SJCRH30 (cell line): ENCODE results near the gene SLC9C1. TPM values are rescaled to one million over a fixed set of nuclear protein-coding genes. Genes with fewer than 3 reads are reported as not detected.

Source experiments
- DNase-seq, 2 experiments: peaks; one replicate each; pipeline ENCODE4 v3.0.0-alpha.2; 2015 to 2020
- H3K27ac ChIP-seq: fragments of 250-450 bp; sonication (Bioruptor Pico); 2 replicates; pipeline ENCODE4 v1.5.1; 2020; ENCODE audit warnings: mild to moderate bottlenecking, moderate library complexity
- H3K27me3 ChIP-seq: fragments of 250-450 bp; sonication (Bioruptor Pico); 2 replicates; pipeline ENCODE4 v1.5.1; 2020; ENCODE audit warnings: mild to moderate bottlenecking, moderate library complexity
- H3K36me3 ChIP-seq: fragments of 250-450 bp; sonication (Bioruptor Pico); 2 replicates; pipeline ENCODE4 v1.5.1; 2020; ENCODE audit warnings: mild to moderate bottlenecking, moderate library complexity
- H3K4me1 ChIP-seq: fragments of 250-450 bp; sonication (Bioruptor Pico); 2 replicates; pipeline ENCODE4 v1.5.1; 2020; ENCODE audit warnings: mild to moderate bottlenecking, moderate library complexity
- H3K4me3 ChIP-seq: fragments of 250-450 bp; sonication (Bioruptor Pico); 2 replicates; pipeline ENCODE4 v1.5.1; 2020; ENCODE audit warnings: mild to moderate bottlenecking, moderate library complexity
- H3K9me3 ChIP-seq: fragments of 250-450 bp; sonication (Bioruptor Pico); replicated peaks from 2 replicates; pipeline ENCODE4 v1.5.1; 2020; ENCODE audit warnings: mild to moderate bottlenecking, moderate library complexity
- total RNA-seq: library from RNA; depleted of rRNA; stranded (reverse); fragments of >200 nt; shearing (Covaris generic); gene quantifications from 2 replicates; pipeline ENCODE4 v1.2.3, GENCODE V29; 2014; rRNA removed

The SLC9C1 gene
- total RNA-seq, 1 experiment from 2014 or later: not detected

DNA sequence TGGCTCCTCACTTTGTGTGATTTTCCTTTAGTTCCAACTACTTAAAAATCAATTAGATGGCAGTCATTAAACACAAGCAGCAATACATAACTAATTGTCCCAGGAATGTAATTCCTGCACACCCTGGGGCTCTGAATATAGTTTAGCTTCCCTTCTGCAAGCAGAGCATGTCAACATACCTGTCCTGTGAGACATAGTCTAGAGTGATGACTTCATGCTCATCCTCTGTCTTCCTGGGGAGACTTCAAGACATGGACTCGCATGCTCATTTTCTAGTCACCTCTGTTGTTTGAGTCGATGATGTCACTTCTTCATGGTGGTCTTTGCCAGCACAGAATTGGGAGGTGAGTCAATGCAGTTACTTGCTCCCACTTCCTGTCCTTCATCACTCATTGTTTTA is 192.1 kb downstream of the SLC9C1 start:
- Histone ChIP-seq H3K36me3 (no peaks in the 10 kb centered on the region), H3K27ac (no peak overlapping the region), H3K4me3 (no peak overlapping the region), H3K27me3 (no peaks in the 10 kb centered on the region), H3K4me1 (peaks cover 12% of the 10 kb centered on the region), H3K9me3 (no peaks in the 10 kb centered on the region; the same call in 1 of the 2 replicates)
- no peak for DNase-seq

DNA sequence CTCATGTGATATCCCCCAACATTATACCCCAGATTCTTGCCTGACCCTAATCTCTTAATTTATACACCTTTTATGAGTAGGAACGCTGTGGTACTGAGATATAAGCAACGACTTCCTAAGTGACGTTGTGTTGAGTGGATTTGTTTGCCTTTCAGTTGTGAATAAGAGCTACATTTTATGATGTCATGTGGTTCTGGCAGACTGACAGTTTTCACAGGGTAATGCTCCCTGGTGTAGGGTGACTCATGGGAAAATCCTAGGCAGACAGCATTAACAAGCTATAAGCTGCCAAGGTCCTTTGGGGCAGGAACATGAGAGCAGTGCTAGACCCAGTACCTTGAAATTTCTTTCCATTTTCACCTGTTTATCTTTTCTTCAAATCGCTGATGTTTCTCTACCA is 196.6 kb downstream of the SLC9C1 start:
- H3K27ac ChIP-seq: no peak overlapping the region
- H3K4me1 ChIP-seq: peaks cover 19% of the 10 kb centered on the region
- peaks cover 6% of the 10 kb centered on the region; the same call in 1 of the 2 replicates for H3K36me3 ChIP-seq
- no peaks in the 10 kb centered on the region for H3K27me3 ChIP-seq
- DNase-seq: peak; percentile 66 to 75
- H3K4me3 ChIP-seq: no peak overlapping the region
- H3K9me3 ChIP-seq: no peaks in the 10 kb centered on the region; the same call in 1 of the 2 replicates

DNA sequence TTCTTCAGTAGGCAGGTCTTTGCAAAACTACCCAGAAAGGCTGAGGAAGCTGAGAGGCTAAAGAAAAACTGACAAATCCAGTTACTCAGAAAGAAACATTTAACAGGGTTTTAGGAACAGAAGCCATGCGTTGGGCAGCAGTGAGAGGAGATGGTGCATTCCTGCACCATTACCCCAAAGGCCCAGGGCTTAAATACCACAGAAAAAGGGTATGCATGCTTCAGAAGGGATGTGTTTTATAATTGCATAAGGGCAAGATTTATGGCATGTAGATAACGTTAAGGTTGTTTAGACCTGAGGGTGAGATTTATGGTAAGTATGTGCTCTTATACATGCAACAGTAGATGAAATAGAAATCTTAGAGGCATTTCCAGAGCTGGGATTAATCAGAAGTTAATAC is 197.8 kb downstream of the SLC9C1 start:
- Histone ChIP-seq H3K4me3 (no peak overlapping the region), H3K9me3 (no peaks in the 10 kb centered on the region; the same call in 1 of the 2 replicates), H3K27me3 (no peaks in the 10 kb centered on the region), H3K27ac (no peak overlapping the region), H3K36me3 (peaks cover 6% of the 10 kb centered on the region; the same call in 1 of the 2 replicates), H3K4me1 (peaks cover 24% of the 10 kb centered on the region)
- DNase-seq: no peak

DNA sequence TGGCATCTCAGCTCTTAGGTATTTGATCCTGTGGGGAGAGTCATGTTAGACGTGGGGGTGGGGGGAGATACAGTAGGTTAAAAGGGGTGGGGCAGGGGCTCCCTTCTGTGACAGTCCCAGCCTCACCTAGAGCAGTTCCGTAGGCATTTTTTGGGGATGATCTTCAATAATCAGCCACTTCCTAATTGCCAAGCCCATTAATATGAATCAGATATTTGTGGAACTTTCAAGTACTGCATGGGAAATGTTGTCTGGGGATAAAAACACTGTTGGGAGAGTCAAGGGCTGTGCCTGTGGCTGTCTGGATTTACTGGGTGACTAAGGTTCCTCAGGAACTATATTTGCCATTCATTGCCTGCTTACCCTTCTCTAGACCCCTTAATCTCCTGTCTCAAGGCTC is 198.3 kb downstream of the SLC9C1 start:
- Histone ChIP-seq H3K27me3 (no peaks in the 10 kb centered on the region), H3K4me3 (no peak overlapping the region), H3K4me1 (peaks cover 29% of the 10 kb centered on the region), H3K36me3 (peaks cover 6% of the 10 kb centered on the region; the same call in 1 of the 2 replicates), H3K9me3 (no peaks in the 10 kb centered on the region; the same call in 1 of the 2 replicates), H3K27ac (no peak overlapping the region)
- no peak for DNase-seq

DNA sequence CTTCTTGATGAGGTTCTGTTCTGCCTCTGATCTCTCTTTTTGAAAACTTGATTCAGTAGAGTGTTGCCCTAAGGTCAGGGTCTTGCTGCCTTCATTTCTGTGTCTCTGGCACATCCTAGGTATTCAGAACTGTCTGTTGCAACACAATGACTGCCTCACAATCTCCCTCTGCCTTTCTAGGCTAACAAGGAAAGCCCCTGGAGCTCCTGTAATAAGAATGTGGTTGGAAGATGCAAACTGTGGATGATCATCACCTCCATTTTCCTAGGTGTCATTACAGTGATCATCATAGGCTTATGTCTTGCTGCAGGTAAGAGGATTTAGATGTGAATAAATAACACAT is 200.9 kb downstream of the SLC9C1 start:
- peak overlapping the region; percentile 46 for H3K27ac ChIP-seq
- DNase-seq: no peak
- H3K4me1 ChIP-seq: peaks cover 39% of the 10 kb centered on the region
- H3K27me3 ChIP-seq: no peaks in the 10 kb centered on the region
- H3K36me3 ChIP-seq: peaks cover 6% of the 10 kb centered on the region; the same call in 1 of the 2 replicates
- no peak overlapping the region for H3K4me3 ChIP-seq
- H3K9me3 ChIP-seq: no peaks in the 10 kb centered on the region

DNA sequence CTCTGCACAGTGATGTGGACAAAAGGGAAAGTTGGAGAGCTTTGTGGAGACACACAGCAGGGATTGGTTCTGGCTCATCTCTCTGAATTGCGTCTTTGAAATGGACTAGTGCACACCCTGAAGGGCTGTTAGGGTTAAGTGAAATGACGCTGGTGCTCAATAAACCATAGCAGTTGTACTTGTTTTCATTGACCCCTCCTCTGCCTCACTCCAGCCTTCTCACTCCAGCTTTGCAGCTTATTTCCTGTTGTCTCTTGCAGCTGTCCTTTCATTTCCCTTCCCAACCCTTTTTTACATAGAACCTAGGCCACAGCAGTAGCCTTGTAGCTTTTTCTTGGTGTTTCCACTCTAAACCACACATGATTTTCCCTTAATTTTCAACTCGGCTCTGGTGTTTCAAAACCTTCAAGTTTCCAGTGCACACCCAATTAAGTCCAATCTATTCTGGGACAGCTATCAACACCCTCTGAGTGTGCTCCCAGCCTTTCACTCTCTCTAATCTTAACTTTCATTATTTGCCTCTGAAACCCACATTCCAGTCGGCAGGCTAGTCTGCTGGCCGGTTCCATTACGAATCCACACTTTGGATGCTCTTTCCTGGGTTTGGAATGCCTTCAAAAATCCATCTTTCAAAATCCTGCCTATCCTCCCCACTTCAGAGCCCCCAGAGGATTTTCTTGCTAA is 201.4 kb downstream of the SLC9C1 start:
- Histone ChIP-seq H3K4me3 (no peak overlapping the region), H3K36me3 (peaks cover 6% of the 10 kb centered on the region; the same call in 1 of the 2 replicates), H3K27me3 (no peaks in the 10 kb centered on the region), H3K9me3 (no peaks in the 10 kb centered on the region), H3K27ac (peak overlapping the region; percentile 46), H3K4me1 (peaks cover 42% of the 10 kb centered on the region)
- peak in 1 of 2 experiments; percentile 65 for DNase-seq

DNA sequence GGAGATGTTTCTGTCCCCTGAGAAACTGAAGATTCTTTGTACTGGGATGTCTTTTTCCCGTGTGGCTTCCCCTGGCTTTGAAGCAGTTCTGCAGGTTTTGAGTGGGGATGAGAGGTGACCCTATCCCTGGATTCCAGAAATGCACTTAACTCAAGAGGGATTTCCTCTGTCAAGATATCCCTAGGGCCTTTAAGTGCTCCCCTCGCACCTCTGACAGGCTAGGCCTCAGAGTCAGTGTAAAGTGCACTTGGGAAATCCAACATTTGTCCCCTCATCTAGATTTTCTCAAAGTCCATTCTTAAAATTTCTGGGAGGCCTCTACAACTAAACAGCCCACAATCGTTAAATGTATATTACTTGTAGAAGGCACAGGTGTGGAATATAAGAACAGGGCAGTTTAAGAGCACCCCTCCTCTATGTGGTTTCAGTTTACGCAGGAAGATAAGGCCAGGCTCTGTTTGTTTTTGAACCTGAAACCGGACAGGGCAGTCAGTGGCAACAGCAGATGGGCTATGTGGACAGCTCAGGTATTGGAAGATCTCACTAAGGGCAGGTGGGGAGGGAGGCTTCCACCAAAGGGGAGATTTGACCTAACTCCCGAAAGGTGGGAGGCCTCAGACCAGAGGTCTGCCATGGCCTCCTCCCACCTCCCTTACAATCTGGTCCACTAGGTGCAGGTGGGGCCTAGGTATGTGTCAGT is 203.0 kb downstream of the SLC9C1 start:
- no peak overlapping the region for H3K27ac ChIP-seq
- no peaks in the 10 kb centered on the region for H3K9me3 ChIP-seq
- H3K27me3 ChIP-seq: no peaks in the 10 kb centered on the region
- peaks cover 6% of the 10 kb centered on the region; the same call in 1 of the 2 replicates for H3K36me3 ChIP-seq
- H3K4me3 ChIP-seq: no peak overlapping the region
- peaks cover 37% of the 10 kb centered on the region for H3K4me1 ChIP-seq
- no peak for DNase-seq

Other genes starting within 250 kb of the SLC9C1 start
- gene C3orf52, start 207.8 kb downstream of the SLC9C1 start, total RNA-seq: 13.7 and 15.5 TPM in 2 replicates
- not detected in 2 replicates for gene GCSAM, start 161.0 kb downstream of the SLC9C1 start, total RNA-seq
- not detected in 2 replicates for gene CD200, start 38.9 kb upstream of the SLC9C1 start, total RNA-seq
- gene BTLA, start 205.3 kb upstream of the SLC9C1 start, total RNA-seq: not detected in 2 replicates